Activated CD4-positive, alpha-beta T cell treated with anti-CD3 and anti-CD28 coated beads for 48 hours (primary cell): Measurements from ENCODE around the gene VILL.
"Not testable (repeated sequence)": the region's sequence is repeated elsewhere in the genome, so short reads cannot be mapped to it uniquely, and the experiment has no call there.

Experiments used
- DNase-seq: peaks from one replicate; pipeline ENCODE4 v3.0.0-alpha.2; 2020

Gene VILL

GRCh38 chr3:37987315-37987697 is 3.3 kb upstream of the VILL start:
- no peak for DNase-seq

GRCh38 chr3:37987751-37988179 is 2.8 kb upstream of the VILL start:
- no peak for DNase-seq

GRCh38 chr3:37988376-37988775 is 2.2 kb upstream of the VILL start:
- DNase-seq, result not testable (repeated sequence)

GRCh38 chr3:37988931-37989525 is 1.6 kb upstream of the VILL start:
- DNase-seq, result no peak

GRCh38 chr3:37989821-37990480 is 635 bp upstream of the VILL start:
- DNase-seq, result no peak

- no peak for DNase-seq
Measured at GRCh38 chr3:37991109-37991508, 523 bp downstream of the VILL start.

GRCh38 chr3:37991823-37992222 is 1.2 kb downstream of the VILL start:
- DNase-seq, result no peak

GRCh38 chr3:37992271-37993066 is 1.9 kb downstream of the VILL start:
- DNase-seq, result no peak

- DNase-seq, result no peak
Measured at GRCh38 chr3:37993067-37993455, 2.5 kb downstream of the VILL start.

GRCh38 chr3:37993460-37993819 is 2.9 kb downstream of the VILL start:
- no peak for DNase-seq

- DNase-seq, result peak; percentile 86
Measured at GRCh38 chr3:37993820-37994638, 3.4 kb downstream of the VILL start.

- DNase-seq, result no peak
Measured at GRCh38 chr3:37994639-37994972, 4.0 kb downstream of the VILL start.

- DNase-seq, result no peak
Measured at GRCh38 chr3:37995652-37996641, 5.4 kb downstream of the VILL start.

- peak; percentile 92 for DNase-seq
Measured at GRCh38 chr3:37996785-37997301, 6.3 kb downstream of the VILL start.

- no peak for DNase-seq
Measured at GRCh38 chr3:37997342-37997741, 6.8 kb downstream of the VILL start.

- no peak for DNase-seq
Measured at GRCh38 chr3:37997791-37998370, 7.3 kb downstream of the VILL start.

- DNase-seq, result no peak
Measured at GRCh38 chr3:37999836-38000235, 9.2 kb downstream of the VILL start.

- DNase-seq, result no peak
Measured at GRCh38 chr3:38000242-38000916, 9.8 kb downstream of the VILL start.

- DNase-seq, result no peak
Measured at GRCh38 chr3:38000965-38001455, 10.4 kb downstream of the VILL start.

- no peak for DNase-seq
Measured at GRCh38 chr3:38001456-38002081, 11.0 kb downstream of the VILL start.
